Tibial nerve (tissue), 4 donors: ENCODE data around the gene BUD13. TPM values are rescaled to one million over a fixed set of nuclear protein-coding genes. Genes with fewer than 3 reads are reported as not detected.

Source experiments
- DNase-seq, 2 donors: peaks; one replicate each; pipeline ENCODE4 v3.0.0-alpha.2; 2019; ENCODE audit warnings: low spot score in 2 of 2
- H3K27ac ChIP-seq, 4 donors: fragments of 200-600 bp; sonication (generic) in 3 of 4; one replicate each; pipeline ENCODE4 v1.5.1; 2017 to 2019; ENCODE audit warnings: mild to moderate bottlenecking in 1 of 4
- H3K27me3 ChIP-seq, 2 donors: fragments of 200-600 bp; sonication (generic) in 1 of 2; one replicate each; pipeline versions ENCODE4 v1.5.1 to v1.6.0; 2017 to 2019
- H3K36me3 ChIP-seq, 3 donors: fragments of 200-600 bp; sonication (generic); one replicate each; pipeline ENCODE4 v1.5.1; 2018 to 2019
- H3K4me1 ChIP-seq, 4 donors: fragments of 200-600 bp; sonication (generic) in 3 of 4; one replicate each; pipeline ENCODE4 v1.5.1; 2017 to 2019
- H3K4me3 ChIP-seq, 4 donors: fragments of 200-600 bp; sonication (generic) in 3 of 4; one replicate each; pipeline ENCODE4 v1.5.1; 2017 to 2019; ENCODE audit warnings: mild to moderate bottlenecking in 1 of 4, moderate library complexity in 1 of 4
- H3K9me3 ChIP-seq, 4 donors: fragments of 200-600 bp; sonication (generic) in 3 of 4; one replicate each; pipeline ENCODE4 v1.5.1; 2017 to 2019
- EP300 ChIP-seq, 2 donors: sonication (generic); formaldehyde crosslinking; IDR thresholded peaks; one replicate each; pipeline ENCODE4 v1.6.1; 2017; ENCODE audit warnings: antibody characterized with exemption in 2 of 2, mild to moderate bottlenecking in 1 of 2
- POLR2A ChIP-seq, 2 donors: fragments of 450-650 bp; IDR thresholded peaks; one replicate each; pipeline ENCODE4 v1.6.1; 2017; ENCODE audit warnings: antibody characterized with exemption in 2 of 2, mild to moderate bottlenecking in 2 of 2, moderate library complexity in 2 of 2
- WGBS, 2 donors: methylation state at CpG; one replicate each; pipeline ENCODE4 v1.1.5; 2018; 5-methylcytosine and 5-hydroxymethylcytosine counted together
- total RNA-seq, 4 donors: library from RNA; depleted of rRNA; stranded (reverse); fragments of >200 nt; gene quantifications; one replicate each; pipeline ENCODE4 v1.1.0, GENCODE V29; 2016
- TF ChIP-seq, protein P1 (sequence below), 5 experiments: fragments of 200-600 bp in 3 of 5; fragments of 450-650 bp in 2 of 5; sonication (generic) in 3 of 5; IDR thresholded peaks; one replicate each; pipeline ENCODE4 v1.5.1; 2016 to 2019; ENCODE audit warnings: antibody characterized with exemption in 5 of 5, mild to moderate bottlenecking in 3 of 5, moderate library complexity in 2 of 5

The BUD13 gene
- total RNA-seq, 4 donors from 2014 or later: 13.1 to 28.2 (median 20.3) TPM

DNA sequence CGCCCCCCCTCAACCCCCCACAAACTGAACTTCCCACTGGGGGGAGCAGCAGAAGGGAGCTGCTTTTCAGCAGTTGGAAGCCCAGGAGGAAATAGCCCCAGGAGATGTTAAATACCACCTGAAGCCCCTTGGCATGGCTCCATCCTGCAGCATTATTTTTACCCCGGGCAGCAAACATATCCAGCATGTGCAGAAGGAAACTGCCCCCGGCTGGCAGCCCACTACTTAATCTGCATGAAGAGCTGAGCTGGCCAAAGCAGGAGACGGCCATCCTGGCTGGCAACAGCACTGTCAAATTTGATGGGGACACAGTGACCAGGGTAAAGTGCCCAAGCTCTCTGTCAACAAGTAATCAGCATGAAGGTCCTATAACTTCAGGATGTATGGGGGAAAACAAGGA is 32.0 kb downstream of the BUD13 start:
- peaks cover 0 to 23% (median 0%) of the 10 kb centered on the region in 3 donors for H3K36me3 ChIP-seq
- H3K4me3 ChIP-seq: no peak overlapping the region
- H3K27me3 ChIP-seq: no peaks in the 10 kb centered on the region
- H3K4me1 ChIP-seq: peaks cover 0 to 4% (median 0%) of the 10 kb centered on the region in 4 donors
- no peak for DNase-seq
- no peak overlapping the region for H3K27ac ChIP-seq
- H3K9me3 ChIP-seq: no peaks in the 10 kb centered on the region
- WGBS, 2 donors: 65 to 66% methylated on average over 4 of the region's 4 CpGs
- TF ChIP-seq EP300 (IDR thresholded peaks at IDR 0.05): no peak
- TF ChIP-seq, protein P1, sequence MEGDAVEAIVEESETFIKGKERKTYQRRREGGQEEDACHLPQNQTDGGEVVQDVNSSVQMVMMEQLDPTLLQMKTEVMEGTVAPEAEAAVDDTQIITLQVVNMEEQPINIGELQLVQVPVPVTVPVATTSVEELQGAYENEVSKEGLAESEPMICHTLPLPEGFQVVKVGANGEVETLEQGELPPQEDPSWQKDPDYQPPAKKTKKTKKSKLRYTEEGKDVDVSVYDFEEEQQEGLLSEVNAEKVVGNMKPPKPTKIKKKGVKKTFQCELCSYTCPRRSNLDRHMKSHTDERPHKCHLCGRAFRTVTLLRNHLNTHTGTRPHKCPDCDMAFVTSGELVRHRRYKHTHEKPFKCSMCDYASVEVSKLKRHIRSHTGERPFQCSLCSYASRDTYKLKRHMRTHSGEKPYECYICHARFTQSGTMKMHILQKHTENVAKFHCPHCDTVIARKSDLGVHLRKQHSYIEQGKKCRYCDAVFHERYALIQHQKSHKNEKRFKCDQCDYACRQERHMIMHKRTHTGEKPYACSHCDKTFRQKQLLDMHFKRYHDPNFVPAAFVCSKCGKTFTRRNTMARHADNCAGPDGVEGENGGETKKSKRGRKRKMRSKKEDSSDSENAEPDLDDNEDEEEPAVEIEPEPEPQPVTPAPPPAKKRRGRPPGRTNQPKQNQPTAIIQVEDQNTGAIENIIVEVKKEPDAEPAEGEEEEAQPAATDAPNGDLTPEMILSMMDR (IDR thresholded peaks at IDR 0.05): no peak
- no peak for TF ChIP-seq POLR2A (IDR thresholded peaks at IDR 0.05)

DNA sequence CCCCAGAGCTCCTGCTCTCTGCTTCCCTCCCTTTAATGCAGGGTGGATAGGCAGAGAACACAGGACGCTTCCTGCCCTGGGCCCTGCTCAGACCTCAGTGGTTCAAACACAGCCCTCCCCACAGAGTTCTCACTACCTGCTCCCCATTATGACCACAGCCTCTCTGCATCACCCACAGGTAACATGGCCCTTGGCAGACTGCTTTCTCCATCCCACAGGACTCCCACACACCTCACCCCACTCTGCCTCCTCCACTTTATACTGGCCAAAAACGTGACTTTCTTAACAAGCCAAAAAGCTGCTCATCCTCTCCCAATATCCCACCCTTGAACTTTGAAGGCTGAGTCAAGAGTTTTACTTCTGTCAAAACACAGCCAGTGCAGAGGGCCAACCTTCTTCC is 33.8 kb downstream of the BUD13 start:
- TF ChIP-seq EP300 (IDR thresholded peaks at IDR 0.05) (no peak), POLR2A (IDR thresholded peaks at IDR 0.05) (no peak)
- TF ChIP-seq, protein P1 (IDR thresholded peaks at IDR 0.05): no peak
- Histone ChIP-seq H3K9me3 (no peaks in the 10 kb centered on the region), H3K4me3 (no peak overlapping the region), H3K27ac (no peak overlapping the region), H3K4me1 (peaks cover 0 to 4% (median 0%) of the 10 kb centered on the region in 4 donors), H3K36me3 (peaks cover 0 to 15% (median 0%) of the 10 kb centered on the region in 3 donors), H3K27me3 (no peaks in the 10 kb centered on the region)
- 60 to 79% methylated on average over 2 of the region's 2 CpGs for WGBS, 2 donors
- DNase-seq: no peak

DNA sequence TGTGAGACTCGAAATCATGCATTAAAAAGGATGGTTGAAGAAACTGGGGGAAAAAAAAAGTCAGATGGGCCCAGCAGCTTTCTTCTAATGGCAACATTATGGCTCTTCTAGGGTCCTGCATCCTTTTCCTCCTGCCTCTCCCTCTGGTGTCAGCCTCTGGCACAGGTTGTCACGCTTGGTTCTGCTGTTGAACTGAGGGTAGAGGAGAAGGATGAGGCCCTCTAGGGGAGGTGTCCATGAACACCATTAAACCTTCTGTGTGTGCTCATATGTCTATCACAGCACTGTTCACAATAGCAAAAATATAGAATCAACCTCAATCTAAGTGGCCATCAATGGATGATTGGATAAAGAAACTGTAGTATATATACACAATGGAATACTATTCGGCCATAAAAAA is 36.0 kb downstream of the BUD13 start:
- no peak overlapping the region for H3K4me3 ChIP-seq
- no peak for TF ChIP-seq POLR2A (IDR thresholded peaks at IDR 0.05)
- TF ChIP-seq, protein P1 (IDR thresholded peaks at IDR 0.05): no peak
- TF ChIP-seq EP300 (IDR thresholded peaks at IDR 0.05): no peak
- 79 to 89% methylated on average over 3 of the region's 3 CpGs for WGBS, 2 donors
- no peak overlapping the region for H3K27ac ChIP-seq
- no peak for DNase-seq
- no peaks in the 10 kb centered on the region for H3K27me3 ChIP-seq
- peaks cover 0 to 15% (median 0%) of the 10 kb centered on the region in 3 donors for H3K36me3 ChIP-seq
- no peaks in the 10 kb centered on the region for H3K9me3 ChIP-seq
- peaks cover 0 to 6% (median 3%) of the 10 kb centered on the region in 4 donors for H3K4me1 ChIP-seq

DNA sequence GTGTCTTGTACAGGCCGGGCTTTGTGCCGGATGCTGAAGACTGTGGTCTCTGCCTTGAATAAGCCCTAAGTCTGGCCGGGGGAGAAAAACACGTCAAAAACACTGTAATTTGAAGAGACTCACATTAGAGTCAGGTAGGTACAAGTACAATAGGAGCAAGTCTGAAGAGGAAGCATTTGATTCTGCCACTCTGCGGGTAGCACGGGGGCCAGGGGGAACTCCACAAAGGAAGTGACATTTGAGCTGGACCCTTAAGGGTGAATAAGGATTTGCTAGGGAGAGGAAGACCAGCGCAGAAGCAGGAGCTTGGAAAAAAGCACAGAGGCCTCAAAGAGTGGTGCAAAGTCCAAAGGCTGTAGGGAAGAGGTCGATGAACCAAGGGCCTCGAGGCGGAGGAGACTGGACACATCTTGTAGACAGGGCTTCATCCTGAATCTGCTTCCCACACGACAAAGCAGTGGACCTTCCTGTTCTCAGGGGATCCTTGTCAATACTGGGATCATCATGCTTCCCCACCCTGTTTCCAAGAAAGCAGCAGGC is 38.7 kb downstream of the BUD13 start:
- Histone ChIP-seq H3K27me3 (no peaks in the 10 kb centered on the region), H3K36me3 (peaks cover 0 to 15% (median 0%) of the 10 kb centered on the region in 3 donors), H3K9me3 (no peaks in the 10 kb centered on the region), H3K27ac (no peak overlapping the region), H3K4me1 (peaks cover 0 to 14% (median 3%) of the 10 kb centered on the region in 4 donors), H3K4me3 (no peak overlapping the region)
- DNase-seq: no peak
- TF ChIP-seq, protein P1 (IDR thresholded peaks at IDR 0.05): no peak
- TF ChIP-seq POLR2A (IDR thresholded peaks at IDR 0.05) (no peak), EP300 (IDR thresholded peaks at IDR 0.05) (no peak)
- WGBS, 2 donors: 74% methylated on average over 11 of the region's 11 CpGs

DNA sequence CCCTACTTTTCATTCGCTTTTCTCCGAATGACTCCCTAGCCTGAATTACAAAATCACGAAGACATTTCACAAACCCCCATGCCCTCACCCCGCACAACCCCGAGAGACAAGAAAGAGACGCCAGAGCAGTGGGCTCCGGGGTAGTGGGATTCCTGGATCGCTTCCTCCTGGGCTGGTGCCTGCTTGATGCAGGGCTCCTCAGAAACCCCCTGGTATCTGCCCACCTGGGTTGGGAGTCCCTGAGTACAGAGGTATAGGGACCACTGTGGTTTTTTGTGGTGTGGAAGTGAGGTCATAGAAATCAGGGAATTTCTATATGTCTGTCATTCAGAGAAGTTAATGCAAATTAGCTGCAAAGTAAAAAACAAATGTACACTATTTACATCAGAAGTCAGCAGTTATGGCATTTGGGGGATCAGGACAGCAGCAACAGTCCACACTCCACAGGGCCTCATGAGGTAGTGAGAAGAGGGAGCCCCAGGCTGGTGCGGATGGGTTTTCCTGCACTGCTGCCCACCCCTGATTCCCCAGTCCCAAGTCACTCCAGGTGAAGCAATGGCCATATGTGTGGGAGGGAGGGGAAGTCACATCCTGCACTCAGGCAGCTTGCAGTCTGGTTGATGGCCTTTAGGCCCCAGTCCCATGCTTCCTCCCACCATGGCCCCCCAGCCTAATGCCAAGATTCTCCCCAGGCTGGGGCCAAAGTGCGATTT is 39.6 kb downstream of the BUD13 start:
- TF ChIP-seq EP300 (IDR thresholded peaks at IDR 0.05) (no peak), POLR2A (IDR thresholded peaks at IDR 0.05) (no peak)
- TF ChIP-seq, protein P1 (IDR thresholded peaks at IDR 0.05): peak in 1 of 5 experiments; percentile 3
- Histone ChIP-seq H3K9me3 (no peaks in the 10 kb centered on the region), H3K27ac (no peak overlapping the region), H3K36me3 (peaks cover 0 to 11% (median 0%) of the 10 kb centered on the region in 3 donors), H3K27me3 (no peaks in the 10 kb centered on the region), H3K4me3 (no peak overlapping the region), H3K4me1 (peaks cover 0 to 14% (median 3%) of the 10 kb centered on the region in 4 donors)
- 70 to 78% methylated on average over 10 of the region's 10 CpGs for WGBS, 2 donors
- no peak for DNase-seq
